ENCODE results near the gene LEMD3. TPM values are rescaled to one million over a fixed set of nuclear protein-coding genes. Genes with fewer than 3 reads are reported as not detected.
A peak's percentile ranks its signal among the peaks of the same experiment; 100 is the strongest.

Gene LEMD3
- total RNA-seq, 1 experiment from 2014 or later: 28.4 TPM

GRCh38 chr12:65171870-65172269 is 2.5 kb downstream of the LEMD3 start:
- ChIA-PET POLR2A (ENCODE audit: low non-redundant PET) (no interaction called here), CTCF (interaction anchor here (0.7 kb wide), 1 partner anchor 289 kb away, joined by 3 read pairs; no protein-coding TSS in a partner anchor)
- no peaks in the 10 kb centered on the region for H3K9me3 ChIP-seq (ENCODE audit: low read depth, low read length, poor library complexity, severe bottlenecking)
- H3K27me3 ChIP-seq (replicated peaks; ENCODE audit: insufficient read depth, low read depth, low read length, poor library complexity): no peaks in the 10 kb centered on the region
- no peak for DNase-seq (ENCODE audit: low spot score)
- peak overlapping the region; percentile 98 for H3K4me3 ChIP-seq (ENCODE audit: low read depth, low read length, poor library complexity, severe bottlenecking)
- no peak for TF ChIP-seq EZH2 (IDR thresholded peaks at IDR 0.05; ENCODE audit: borderline replicate concordance, low read depth, low read length, poor library complexity, severe bottlenecking)
- TF ChIP-seq CTCF (conservative IDR thresholded peaks at IDR 0.05; ENCODE audit: low read depth, low read length): no peak
- BruUV-seq (replicated peaks): no TSS peak
- H3K4me1 ChIP-seq (ENCODE audit: insufficient read depth, low read length, poor library complexity, severe bottlenecking): peaks cover 35% of the 10 kb centered on the region
- no peak overlapping the region for H3K27ac ChIP-seq (ENCODE audit: low read depth, low read length, poor library complexity, severe bottlenecking)
- intact Hi-C loops (cut with micrococcal nuclease; ENCODE audit: unreplicated experiment): no loop called here
- peaks cover 4% of the 10 kb centered on the region for H3K36me3 ChIP-seq (ENCODE audit: insufficient read depth, low read length, poor library complexity, severe bottlenecking)

DNA sequence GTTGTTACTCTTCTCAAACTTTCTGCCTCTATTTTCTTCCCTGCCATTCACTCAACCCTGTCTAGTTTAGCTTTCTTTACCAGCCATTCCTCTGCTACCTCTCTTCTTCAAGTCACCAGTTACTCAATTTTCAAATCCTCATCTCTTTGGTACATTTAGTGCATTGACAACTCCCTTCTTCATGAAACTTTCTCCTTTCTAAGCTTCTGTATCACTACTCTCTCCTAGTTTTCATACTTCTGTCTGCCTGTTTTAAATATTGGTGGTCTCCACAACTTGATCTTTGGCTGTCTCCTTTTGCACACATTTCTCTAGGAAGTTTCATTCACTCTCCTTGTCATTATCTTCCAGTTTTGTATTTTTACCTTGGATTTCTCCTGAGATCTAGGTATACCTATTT is 6.0 kb downstream of the LEMD3 start:
- ChIA-PET CTCF (no interaction called here), POLR2A (ENCODE audit: low non-redundant PET) (no interaction called here)
- BruUV-seq (replicated peaks): no TSS peak
- no peaks in the 10 kb centered on the region for H3K27me3 ChIP-seq (replicated peaks; ENCODE audit: insufficient read depth, low read depth, low read length, poor library complexity)
- H3K9me3 ChIP-seq (ENCODE audit: low read depth, low read length, poor library complexity, severe bottlenecking): no peaks in the 10 kb centered on the region
- no peak overlapping the region for H3K27ac ChIP-seq (ENCODE audit: low read depth, low read length, poor library complexity, severe bottlenecking)
- intact Hi-C loops (cut with micrococcal nuclease; ENCODE audit: unreplicated experiment): no loop called here
- no peak for DNase-seq (ENCODE audit: low spot score)
- peaks cover 26% of the 10 kb centered on the region for H3K4me1 ChIP-seq (ENCODE audit: insufficient read depth, low read length, poor library complexity, severe bottlenecking)
- H3K4me3 ChIP-seq (ENCODE audit: low read depth, low read length, poor library complexity, severe bottlenecking): no peak overlapping the region
- TF ChIP-seq CTCF (conservative IDR thresholded peaks at IDR 0.05; ENCODE audit: low read depth, low read length): no peak
- no peak for TF ChIP-seq EZH2 (IDR thresholded peaks at IDR 0.05; ENCODE audit: borderline replicate concordance, low read depth, low read length, poor library complexity, severe bottlenecking)
- H3K36me3 ChIP-seq (ENCODE audit: insufficient read depth, low read length, poor library complexity, severe bottlenecking): peaks cover 10% of the 10 kb centered on the region

GRCh38 chr12:65182012-65182739 is 12.8 kb downstream of the LEMD3 start:
- ChIA-PET POLR2A (ENCODE audit: low non-redundant PET) (no interaction called here), CTCF (no interaction called here)
- no peak for DNase-seq (ENCODE audit: low spot score)
- H3K36me3 ChIP-seq (ENCODE audit: insufficient read depth, low read length, poor library complexity, severe bottlenecking): peaks cover 6% of the 10 kb centered on the region
- no peaks in the 10 kb centered on the region for H3K9me3 ChIP-seq (ENCODE audit: low read depth, low read length, poor library complexity, severe bottlenecking)
- H3K4me3 ChIP-seq (ENCODE audit: low read depth, low read length, poor library complexity, severe bottlenecking): no peak overlapping the region
- H3K27me3 ChIP-seq (replicated peaks; ENCODE audit: insufficient read depth, low read depth, low read length, poor library complexity): no peaks in the 10 kb centered on the region
- no TSS peak for BruUV-seq (replicated peaks)
- peaks cover 19% of the 10 kb centered on the region for H3K4me1 ChIP-seq (ENCODE audit: insufficient read depth, low read length, poor library complexity, severe bottlenecking)
- no peak for TF ChIP-seq EZH2 (IDR thresholded peaks at IDR 0.05; ENCODE audit: borderline replicate concordance, low read depth, low read length, poor library complexity, severe bottlenecking)
- TF ChIP-seq CTCF (conservative IDR thresholded peaks at IDR 0.05; ENCODE audit: low read depth, low read length): no peak
- intact Hi-C loops (cut with micrococcal nuclease; ENCODE audit: unreplicated experiment): no loop called here
- H3K27ac ChIP-seq (ENCODE audit: low read depth, low read length, poor library complexity, severe bottlenecking): no peak overlapping the region

All from A673 (cell line).